IPS-18c (cell line): ENCODE data around the gene MMD.
"Not testable (repeated sequence)": the region's sequence is repeated elsewhere in the genome, so short reads cannot be mapped to it uniquely, and the experiment has no call there.

ENCODE experiments used
- H3K4me3 ChIP-seq: 2 replicates; pipeline ENCODE4 v1.7.0; 2013; ENCODE audit warnings: low read depth, mild to moderate bottlenecking, low read length, moderate library complexity; ENCODE audit not compliant: insufficient read depth
- H3K9me3 ChIP-seq: one replicate; pipeline ENCODE4 v1.6.1; 2013; ENCODE audit warnings: mild to moderate bottlenecking, low read length, moderate library complexity; ENCODE audit not compliant: control insufficient read depth, insufficient read depth

The MMD gene

GRCh38 chr17:55446581-55447205 is 25.1 kb upstream of the MMD start:
- Histone ChIP-seq H3K9me3 (no peaks in the 10 kb centered on the region), H3K4me3 (no peak overlapping the region)

- H3K9me3 ChIP-seq, H3K4me3 ChIP-seq: not testable (repeated sequence)
These were observed 24.4 kb upstream of the MMD start for GRCh38 chr17:55446004-55446403.

- H3K4me3 ChIP-seq = no peak overlapping the region; the same call in 1 of the 2 replicates
- H3K9me3 ChIP-seq = no peaks in the 10 kb centered on the region
These were observed 23.1 kb upstream of the MMD start for GRCh38 chr17:55444471-55445441.

GRCh38 chr17:55443904-55444303 is 22.3 kb upstream of the MMD start:
- H3K4me3 ChIP-seq = no peak overlapping the region
- no peaks in the 10 kb centered on the region for H3K9me3 ChIP-seq

- Histone ChIP-seq H3K9me3 (no peaks in the 10 kb centered on the region), H3K4me3 (no peak overlapping the region)
These were observed 21.5 kb upstream of the MMD start for GRCh38 chr17:55442953-55443683.

- no peak overlapping the region for H3K4me3 ChIP-seq
- no peaks in the 10 kb centered on the region for H3K9me3 ChIP-seq
These were observed 20.8 kb upstream of the MMD start for GRCh38 chr17:55442462-55442861.

- Histone ChIP-seq H3K9me3 (no peaks in the 10 kb centered on the region), H3K4me3 (no peak overlapping the region)
These were observed 19.9 kb upstream of the MMD start for GRCh38 chr17:55441544-55441943.

GRCh38 chr17:55440391-55440790 is 18.8 kb upstream of the MMD start:
- no peaks in the 10 kb centered on the region for H3K9me3 ChIP-seq
- no peak overlapping the region for H3K4me3 ChIP-seq

GRCh38 chr17:55437159-55437605 is 15.5 kb upstream of the MMD start:
- H3K9me3 ChIP-seq = no peaks in the 10 kb centered on the region
- no peak overlapping the region for H3K4me3 ChIP-seq

GRCh38 chr17:55436224-55437158 is 14.9 kb upstream of the MMD start:
- no peaks in the 10 kb centered on the region for H3K9me3 ChIP-seq
- H3K4me3 ChIP-seq = no peak overlapping the region

- Histone ChIP-seq H3K9me3 (no peaks in the 10 kb centered on the region), H3K4me3 (no peak overlapping the region)
These were observed 13.8 kb upstream of the MMD start for GRCh38 chr17:55435408-55435807.

GRCh38 chr17:55434721-55435120 is 13.1 kb upstream of the MMD start:
- Histone ChIP-seq H3K9me3 (peaks cover under 1% of the 10 kb centered on the region), H3K4me3 (no peak overlapping the region)

- Histone ChIP-seq H3K4me3 (no peak overlapping the region), H3K9me3 (peaks cover 2% of the 10 kb centered on the region)
These were observed 12.2 kb upstream of the MMD start for GRCh38 chr17:55433629-55434422.

GRCh38 chr17:55433029-55433628 is 11.5 kb upstream of the MMD start:
- peaks cover 2% of the 10 kb centered on the region for H3K9me3 ChIP-seq
- no peak overlapping the region for H3K4me3 ChIP-seq

- Histone ChIP-seq H3K4me3 (no peak overlapping the region), H3K9me3 (peaks cover 2% of the 10 kb centered on the region)
These were observed 10.9 kb upstream of the MMD start for GRCh38 chr17:55432358-55433028.
